HepG2 (cell line): ENCODE results near the gene AKR1E2. TPM values are rescaled to one million over a fixed set of nuclear protein-coding genes. Genes with fewer than 3 reads are reported as not detected.

Source experiments
- ARHGAP35 ChIP-seq: sonication (generic); formaldehyde crosslinking; IDR thresholded peaks from 2 replicates; pipeline ENCODE4 v1.9.0; 2022; ENCODE audit warnings: mild to moderate bottlenecking, inconsistent platforms, moderate library complexity, missing genetic modification reagents, borderline replicate concordance
- ARID5B ChIP-seq: IDR thresholded peaks from 2 replicates; pipeline ENCODE4 v1.4.0; 2020; ENCODE audit warnings: mild to moderate bottlenecking, missing genetic modification reagents
- CHD2 ChIP-seq: IDR thresholded peaks from 2 replicates; pipeline ENCODE4 v1.6.1; 2011; ENCODE audit warnings: low read depth, low read length, improper control_type of control experiment
- ESRRA ChIP-seq: sonication (generic); formaldehyde crosslinking; IDR thresholded peaks from 2 replicates; pipeline ENCODE4 v1.5.1; 2020; ENCODE audit warnings: mild to moderate bottlenecking, low read depth, missing genetic modification reagents
- FOXA1 ChIP-seq, 2 experiments: fragments of 450-650 bp in 1 of 2; sonication (generic) in 1 of 2; formaldehyde crosslinking in 1 of 2; IDR thresholded peaks; 2 replicates each; pipeline versions ENCODE4 v1.4.0 to v1.6.1; 2016 to 2020; ENCODE audit warnings: missing genetic modification reagents in 1 of 2
- GFI1 ChIP-seq: sonication (generic); formaldehyde crosslinking; IDR thresholded peaks from 2 replicates; pipeline ENCODE4 v1.5.0; 2020; ENCODE audit warnings: missing genetic modification reagents, mild to moderate bottlenecking, borderline replicate concordance
- MATR3 ChIP-seq: sonication (generic); formaldehyde crosslinking; IDR thresholded peaks from 2 replicates; pipeline ENCODE4 v1.4.0; 2020; ENCODE audit warnings: missing genetic modification reagents
- MXD1 ChIP-seq: sonication (generic); formaldehyde crosslinking; IDR thresholded peaks from 2 replicates; pipeline ENCODE4 v1.4.0; 2020; ENCODE audit warnings: mild to moderate bottlenecking, missing genetic modification reagents
- PHF20 ChIP-seq: sonication (generic); formaldehyde crosslinking; IDR thresholded peaks from 2 replicates; pipeline ENCODE4 v1.5.0; 2020; ENCODE audit warnings: mild to moderate bottlenecking, missing genetic modification reagents
- WIZ ChIP-seq: sonication (generic); formaldehyde crosslinking; IDR thresholded peaks from 2 replicates; pipeline ENCODE4 v1.5.1; 2020; ENCODE audit warnings: mild to moderate bottlenecking, missing genetic modification reagents
- ZMYM2 ChIP-seq: sonication (generic); formaldehyde crosslinking; IDR thresholded peaks from 2 replicates; pipeline ENCODE4 v1.8.0; 2022; ENCODE audit warnings: mild to moderate bottlenecking, missing genetic modification reagents
- ZNF101 ChIP-seq: sonication (generic); formaldehyde crosslinking; IDR thresholded peaks from 2 replicates; pipeline ENCODE4 v1.4.0; 2020; ENCODE audit warnings: mild to moderate bottlenecking, low read depth, missing genetic modification reagents, borderline replicate concordance
- ZNF350 ChIP-seq: sonication (generic); formaldehyde crosslinking; IDR thresholded peaks from 2 replicates; pipeline ENCODE4 v1.4.0; 2020; ENCODE audit warnings: mild to moderate bottlenecking, low read depth, missing genetic modification reagents, borderline replicate concordance
- ZZZ3 ChIP-seq: sonication (generic); formaldehyde crosslinking; IDR thresholded peaks from 2 replicates; pipeline ENCODE4 v1.4.0; 2020; ENCODE audit warnings: missing genetic modification reagents, mild to moderate bottlenecking, borderline replicate concordance
- polyA plus RNA-seq, 8 experiments: library from polyadenylated mRNA; depleted of rRNA in 3 of 8; stranded (reverse) in 7 of 8; unstranded in 1 of 8; fragments of >200 nt; fragmentation: Illumina TruSeq in 4 of 8; extraction: Trizol in 4 of 8; gene quantifications; 2 replicates each; pipeline versions ENCODE4 v1.2.1 to v1.2.3, GENCODE V29; 2011 to 2016; ENCODE audit warnings: low read depth in 4 of 8, missing spikeins in 1 of 8, mixed read lengths in 1 of 8; ENCODE audit not compliant: insufficient read depth in 1 of 8
- total RNA-seq, 5 experiments: library from RNA; depleted of rRNA; stranded (reverse); fragments of >200 nt; fragmentation: Illumina TruSeq; extraction: Trizol; gene quantifications; 2 replicates each; pipeline ENCODE4 v1.2.3, GENCODE V29; 2016; ENCODE audit warnings: low read depth in 1 of 5
- TF ChIP-seq, protein P1 (sequence below): sonication (generic); formaldehyde crosslinking; IDR thresholded peaks from 2 replicates; pipeline ENCODE4 v1.8.1; 2022; ENCODE audit warnings: mild to moderate bottlenecking, missing genetic modification reagents
- TF ChIP-seq, protein P2 (sequence below): sonication (generic); formaldehyde crosslinking; IDR thresholded peaks from 2 replicates; pipeline ENCODE4 v1.4.0; 2020; ENCODE audit warnings: mild to moderate bottlenecking, missing genetic modification reagents
- TF ChIP-seq, protein P3 (sequence below): IDR thresholded peaks from 2 replicates; pipeline ENCODE4 v1.6.1; 2016; ENCODE audit warnings: low read depth, missing genetic modification reagents, missing compliant biosample characterization

AKR1E2 gene
- total and polyA plus RNA-seq, 2 of the 13 experiments (the other 11 are each of a cell fraction or from before 2014, with no cell fraction given), result not detected

DNA sequence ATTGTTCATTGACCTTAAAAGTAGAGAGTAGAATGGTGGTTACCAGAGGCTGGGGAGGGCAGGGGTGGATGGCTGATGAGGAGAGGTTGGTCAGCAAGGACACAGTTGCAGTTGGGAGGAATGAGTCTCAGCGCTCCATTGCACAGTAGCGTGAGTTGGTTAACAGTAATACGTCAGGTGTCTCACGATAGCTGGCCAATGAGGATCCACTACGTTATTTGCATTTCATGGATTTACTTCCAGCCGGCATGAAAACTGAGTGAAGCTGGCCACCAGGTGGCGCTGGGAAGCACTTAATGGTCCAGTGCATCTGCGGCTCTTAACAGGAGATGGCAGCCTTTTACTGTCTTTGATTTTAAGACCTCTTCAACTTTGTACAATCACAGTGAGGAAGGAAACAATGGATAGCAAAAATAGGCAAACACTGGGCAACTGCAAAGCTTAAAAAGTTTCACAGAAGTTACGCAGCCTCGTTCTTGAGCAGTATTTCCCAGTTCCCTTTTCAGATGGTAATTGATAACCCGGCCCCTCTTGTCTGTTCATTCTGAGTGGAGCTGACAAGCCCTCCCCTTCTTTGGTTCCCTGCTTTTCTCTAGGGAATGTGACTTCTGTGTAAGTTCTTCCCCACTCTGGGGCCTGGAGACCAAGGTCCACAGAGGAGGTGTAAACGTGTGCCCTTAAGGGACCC is 23.7 kb downstream of the AKR1E2 start (continued):
- no peak for TF ChIP-seq WIZ (CRISPR knock-in tag)
- no peak for TF ChIP-seq FOXA1 (IDR thresholded peaks at IDR 0.05)
- TF ChIP-seq FOXA1 (CRISPR knock-in tag; IDR thresholded peaks at IDR 0.05), result peak; percentile 39; the same call in 1 of the 2 replicates
- TF ChIP-seq PHF20, result no peak
- no peak for TF ChIP-seq MXD1
- TF ChIP-seq ZMYM2 (CRISPR knock-in tag), result 0 out of 2 replicates have a peak, but pooled peaks have one; percentile 21
- no peak; the same call in 1 of the 2 replicates for TF ChIP-seq ESRRA (CRISPR knock-in tag)
- TF ChIP-seq ZNF101 (CRISPR knock-in tag), result no peak
- no peak for TF ChIP-seq ARHGAP35 (CRISPR knock-in tag)
- TF ChIP-seq GFI1 (CRISPR knock-in tag), result peak; percentile 89
- no peak for TF ChIP-seq CHD2
- TF ChIP-seq ZNF350 (CRISPR knock-in tag), result no peak
- TF ChIP-seq, protein P1, sequence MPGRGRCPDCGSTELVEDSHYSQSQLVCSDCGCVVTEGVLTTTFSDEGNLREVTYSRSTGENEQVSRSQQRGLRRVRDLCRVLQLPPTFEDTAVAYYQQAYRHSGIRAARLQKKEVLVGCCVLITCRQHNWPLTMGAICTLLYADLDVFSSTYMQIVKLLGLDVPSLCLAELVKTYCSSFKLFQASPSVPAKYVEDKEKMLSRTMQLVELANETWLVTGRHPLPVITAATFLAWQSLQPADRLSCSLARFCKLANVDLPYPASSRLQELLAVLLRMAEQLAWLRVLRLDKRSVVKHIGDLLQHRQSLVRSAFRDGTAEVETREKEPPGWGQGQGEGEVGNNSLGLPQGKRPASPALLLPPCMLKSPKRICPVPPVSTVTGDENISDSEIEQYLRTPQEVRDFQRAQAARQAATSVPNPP, result no peak
- TF ChIP-seq, protein P2, sequence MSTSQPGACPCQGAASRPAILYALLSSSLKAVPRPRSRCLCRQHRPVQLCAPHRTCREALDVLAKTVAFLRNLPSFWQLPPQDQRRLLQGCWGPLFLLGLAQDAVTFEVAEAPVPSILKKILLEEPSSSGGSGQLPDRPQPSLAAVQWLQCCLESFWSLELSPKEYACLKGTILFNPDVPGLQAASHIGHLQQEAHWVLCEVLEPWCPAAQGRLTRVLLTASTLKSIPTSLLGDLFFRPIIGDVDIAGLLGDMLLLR (CRISPR knock-in tag), result no peak
- TF ChIP-seq, protein P3, sequence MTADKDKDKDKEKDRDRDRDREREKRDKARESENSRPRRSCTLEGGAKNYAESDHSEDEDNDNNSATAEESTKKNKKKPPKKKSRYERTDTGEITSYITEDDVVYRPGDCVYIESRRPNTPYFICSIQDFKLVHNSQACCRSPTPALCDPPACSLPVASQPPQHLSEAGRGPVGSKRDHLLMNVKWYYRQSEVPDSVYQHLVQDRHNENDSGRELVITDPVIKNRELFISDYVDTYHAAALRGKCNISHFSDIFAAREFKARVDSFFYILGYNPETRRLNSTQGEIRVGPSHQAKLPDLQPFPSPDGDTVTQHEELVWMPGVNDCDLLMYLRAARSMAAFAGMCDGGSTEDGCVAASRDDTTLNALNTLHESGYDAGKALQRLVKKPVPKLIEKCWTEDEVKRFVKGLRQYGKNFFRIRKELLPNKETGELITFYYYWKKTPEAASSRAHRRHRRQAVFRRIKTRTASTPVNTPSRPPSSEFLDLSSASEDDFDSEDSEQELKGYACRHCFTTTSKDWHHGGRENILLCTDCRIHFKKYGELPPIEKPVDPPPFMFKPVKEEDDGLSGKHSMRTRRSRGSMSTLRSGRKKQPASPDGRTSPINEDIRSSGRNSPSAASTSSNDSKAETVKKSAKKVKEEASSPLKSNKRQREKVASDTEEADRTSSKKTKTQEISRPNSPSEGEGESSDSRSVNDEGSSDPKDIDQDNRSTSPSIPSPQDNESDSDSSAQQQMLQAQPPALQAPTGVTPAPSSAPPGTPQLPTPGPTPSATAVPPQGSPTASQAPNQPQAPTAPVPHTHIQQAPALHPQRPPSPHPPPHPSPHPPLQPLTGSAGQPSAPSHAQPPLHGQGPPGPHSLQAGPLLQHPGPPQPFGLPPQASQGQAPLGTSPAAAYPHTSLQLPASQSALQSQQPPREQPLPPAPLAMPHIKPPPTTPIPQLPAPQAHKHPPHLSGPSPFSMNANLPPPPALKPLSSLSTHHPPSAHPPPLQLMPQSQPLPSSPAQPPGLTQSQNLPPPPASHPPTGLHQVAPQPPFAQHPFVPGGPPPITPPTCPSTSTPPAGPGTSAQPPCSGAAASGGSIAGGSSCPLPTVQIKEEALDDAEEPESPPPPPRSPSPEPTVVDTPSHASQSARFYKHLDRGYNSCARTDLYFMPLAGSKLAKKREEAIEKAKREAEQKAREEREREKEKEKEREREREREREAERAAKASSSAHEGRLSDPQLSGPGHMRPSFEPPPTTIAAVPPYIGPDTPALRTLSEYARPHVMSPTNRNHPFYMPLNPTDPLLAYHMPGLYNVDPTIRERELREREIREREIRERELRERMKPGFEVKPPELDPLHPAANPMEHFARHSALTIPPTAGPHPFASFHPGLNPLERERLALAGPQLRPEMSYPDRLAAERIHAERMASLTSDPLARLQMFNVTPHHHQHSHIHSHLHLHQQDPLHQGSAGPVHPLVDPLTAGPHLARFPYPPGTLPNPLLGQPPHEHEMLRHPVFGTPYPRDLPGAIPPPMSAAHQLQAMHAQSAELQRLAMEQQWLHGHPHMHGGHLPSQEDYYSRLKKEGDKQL (CRISPR knock-in tag), result no peak
- TF ChIP-seq ZZZ3 (CRISPR knock-in tag), result no peak
- TF ChIP-seq MATR3 (CRISPR knock-in tag), result no peak
- peak; percentile 79 for TF ChIP-seq ARID5B (CRISPR knock-in tag)
